GM23338 (cell line): ENCODE results near the gene SEZ6. TPM values are rescaled to one million over a fixed set of nuclear protein-coding genes. Genes with fewer than 3 reads are reported as not detected.

ENCODE experiments used
- ATAC-seq: fragments of 200-7000 bp; cut with Tn5 transposase; 3 replicates; pipeline ENCODE4 v1.9.1; 2020
- DNase-seq: peaks from one replicate; pipeline ENCODE4 v3.0.0-alpha.2; 2015; ENCODE audit warnings: low spot score
- H2AFZ ChIP-seq: fragments of 200-600 bp; sonication (generic); 2 replicates; pipeline ENCODE4 v1.8.0; 2016; ENCODE audit warnings: antibody characterized with exemption, mild to moderate bottlenecking, moderate library complexity
- H3F3A ChIP-seq: fragments of 200-600 bp; sonication (generic); replicated peaks from 2 replicates; pipeline ENCODE4 v1.8.0; 2017; ENCODE audit warnings: antibody characterized with exemption, mixed run types, low read depth
- H3K27ac ChIP-seq: fragments of 200-600 bp; sonication (generic); 2 replicates; pipeline ENCODE4 v1.6.1; 2016; ENCODE audit warnings: low read depth
- H3K27me3 ChIP-seq: fragments of 200-600 bp; sonication (generic); 2 replicates; pipeline ENCODE4 v1.8.0; 2016; ENCODE audit warnings: mild to moderate bottlenecking, mixed run types, moderate library complexity; ENCODE audit not compliant: insufficient read depth
- H3K36me3 ChIP-seq: fragments of 200-600 bp; sonication (generic); 2 replicates; pipeline ENCODE4 v1.8.0; 2016; ENCODE audit warnings: mild to moderate bottlenecking; ENCODE audit not compliant: insufficient read depth
- H3K4me1 ChIP-seq: fragments of 200-600 bp; sonication (generic); 2 replicates; pipeline ENCODE4 v1.8.0; 2016; ENCODE audit warnings: mild to moderate bottlenecking, moderate library complexity; ENCODE audit not compliant: insufficient read depth
- H3K4me2 ChIP-seq: fragments of 200-600 bp; sonication (generic); 2 replicates; pipeline ENCODE4 v1.7.1; 2017; ENCODE audit warnings: mixed run types
- H3K4me3 ChIP-seq: fragments of 200-600 bp; sonication (generic); 2 replicates; pipeline ENCODE4 v1.6.1; 2016; ENCODE audit warnings: mixed run types
- H3K79me2 ChIP-seq: fragments of 200-600 bp; sonication (generic); replicated peaks from 2 replicates; pipeline ENCODE4 v1.8.0; 2017; ENCODE audit warnings: mild to moderate bottlenecking; ENCODE audit not compliant: insufficient read depth
- H3K9me2 ChIP-seq: fragments of 200-600 bp; sonication (generic); 2 replicates; pipeline ENCODE4 v1.8.0; 2017; ENCODE audit not compliant: insufficient read depth
- H4K20me1 ChIP-seq: fragments of 200-600 bp; sonication (generic); replicated peaks from 2 replicates; pipeline ENCODE4 v1.8.0; 2017; ENCODE audit warnings: mild to moderate bottlenecking; ENCODE audit not compliant: insufficient read depth
- H3K27ac Mint-ChIP-seq: 2 replicates; pipeline ENCODE4 v1.8.0; 2020; ENCODE audit warnings: inconsistent platforms, mild to moderate bottlenecking, moderate library complexity, mixed read lengths
- H3K27me3 Mint-ChIP-seq: 3 replicates; pipeline ENCODE4 v1.8.0; 2022; ENCODE audit warnings: low read depth, mild to moderate bottlenecking, moderate library complexity, mixed read lengths, inconsistent platforms; ENCODE audit not compliant: insufficient read depth, poor library complexity
- H3K36me3 Mint-ChIP-seq: 3 replicates; pipeline ENCODE4 v1.8.0; 2021; ENCODE audit warnings: low read depth, mild to moderate bottlenecking, inconsistent platforms, moderate library complexity, mixed read lengths
- H3K4me1 Mint-ChIP-seq: 3 replicates; pipeline ENCODE4 v1.8.0; 2020; ENCODE audit warnings: mild to moderate bottlenecking, inconsistent platforms, mixed read lengths
- H3K4me3 Mint-ChIP-seq: 3 replicates; pipeline ENCODE4 v1.8.0; 2021; ENCODE audit warnings: moderate library complexity, mild to moderate bottlenecking, inconsistent platforms, mixed read lengths
- H3K9me3 Mint-ChIP-seq: 3 replicates; pipeline ENCODE4 v1.8.0; 2020; ENCODE audit warnings: moderate library complexity, mild to moderate bottlenecking, inconsistent platforms, mixed read lengths
- CREB1 ChIP-seq: fragments of 250-450 bp; sonication (Bioruptor Pico); IDR thresholded peaks from 2 replicates; pipeline ENCODE4 v1.5.0; 2020; ENCODE audit warnings: low read depth, mild to moderate bottlenecking, moderate library complexity
- EZH2 ChIP-seq: fragments of 200-600 bp; sonication (generic); IDR thresholded peaks from one replicate; pipeline ENCODE4 v1.8.0; 2017; ENCODE audit warnings: antibody characterized with exemption, mild to moderate bottlenecking, low read depth; ENCODE audit not compliant: unreplicated experiment
- JUNB ChIP-seq: IDR thresholded peaks from one replicate; pipeline ENCODE4 v1.6.1; 2016; ENCODE audit warnings: antibody characterized with exemption; ENCODE audit not compliant: unreplicated experiment
- NANOG ChIP-seq: IDR thresholded peaks from 2 replicates; pipeline ENCODE4 v1.6.1; 2016; ENCODE audit warnings: antibody characterized with exemption, borderline replicate concordance
- POLR2AphosphoS5 ChIP-seq: IDR thresholded peaks from 2 replicates; pipeline ENCODE4 v1.6.1; 2016; ENCODE audit warnings: antibody characterized with exemption, low read depth
- STAT1 ChIP-seq: IDR thresholded peaks from one replicate; pipeline ENCODE4 v1.6.1; 2016; ENCODE audit warnings: antibody characterized with exemption; ENCODE audit not compliant: unreplicated experiment
- ZNF114 ChIP-seq: fragments of 250-450 bp; sonication (Bioruptor Pico); IDR thresholded peaks from 2 replicates; pipeline ENCODE4 v1.5.0; 2020; ENCODE audit warnings: mild to moderate bottlenecking, moderate library complexity
- ZNF331 ChIP-seq: fragments of 250-450 bp; sonication (Bioruptor Pico); IDR thresholded peaks from 2 replicates; pipeline ENCODE4 v1.5.0; 2020; ENCODE audit warnings: low read depth, mild to moderate bottlenecking, moderate library complexity
- polyA plus RNA-seq: library from polyadenylated mRNA; unstranded; fragments of >200 nt; fragmentation: Nextera tagmentation; extraction: Ambion mirVana; gene quantifications from 2 replicates; pipeline ENCODE4 v1.2.1, GENCODE V29; 2016
- total RNA-seq: library from RNA; depleted of rRNA; stranded (reverse); fragments of >200 nt; shearing (Covaris generic); gene quantifications from 2 replicates; pipeline ENCODE4 v1.2.3, GENCODE V29; 2014
- TF ChIP-seq, protein P1 (sequence below): IDR thresholded peaks from 2 replicates; pipeline ENCODE4 v1.6.1; 2016; ENCODE audit warnings: antibody characterized with exemption
- TF ChIP-seq, protein P2 (sequence below), 2 experiments: fragments of 200-600 bp in 1 of 2; sonication (generic) in 1 of 2; conservative IDR thresholded peaks; 2 replicates each; pipeline versions ENCODE4 v1.5.1 to v1.6.1; 2016 to 2017; ENCODE audit warnings: antibody characterized with exemption in 2 of 2, low read depth in 2 of 2, mild to moderate bottlenecking in 2 of 2, moderate library complexity in 1 of 2
- TF ChIP-seq, protein P3 (sequence below): IDR thresholded peaks from one replicate; pipeline ENCODE4 v1.6.1; 2018; ENCODE audit warnings: antibody characterized with exemption; ENCODE audit not compliant: unreplicated experiment

Gene SEZ6
- total and polyA plus RNA-seq, 2 experiments from 2014 or later = 1.0 to 6.5 TPM

DNA sequence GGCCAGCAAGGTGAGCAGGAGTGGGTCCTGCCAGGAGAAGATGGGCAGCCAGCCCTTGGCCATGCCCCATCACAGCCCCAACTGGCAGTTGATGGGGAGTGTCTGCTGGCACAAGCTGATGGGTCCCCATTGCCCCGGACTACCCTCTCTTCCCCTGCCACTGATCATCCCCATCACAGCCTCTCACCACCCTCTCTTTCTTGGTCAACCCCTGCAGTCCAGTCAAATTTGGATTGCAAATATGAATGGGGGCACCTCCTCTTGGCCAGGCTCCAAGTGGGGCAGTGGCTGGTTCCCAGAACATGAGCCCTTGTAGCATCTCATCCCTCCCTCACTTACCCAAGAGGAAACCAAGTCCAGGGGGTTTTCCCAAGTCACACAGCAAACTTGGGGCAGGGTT, 17.4 kb downstream of the SEZ6 start:
- Mint-ChIP-seq H3K27me3 (peaks cover 7% of the 10 kb centered on the region), H3K4me3 (no peak overlapping the region), H3K27ac (no peak overlapping the region), H3K36me3 (no peaks in the 10 kb centered on the region; the same call in 2 of the 3 replicates), H3K9me3 (peaks cover 2% of the 10 kb centered on the region; the same call in 1 of the 3 replicates), H3K4me1 (peaks cover 27% of the 10 kb centered on the region)
- Histone ChIP-seq H3K4me2 (no peak overlapping the region), H3K4me1 (peaks cover 19% of the 10 kb centered on the region), H3K27me3 (no peaks in the 10 kb centered on the region), H3K36me3 (no peaks in the 10 kb centered on the region), H3F3A (peaks cover 5% of the 10 kb centered on the region; the same call in 1 of the 2 replicates), H3K9me2 (no peaks in the 10 kb centered on the region), H3K27ac (no peak overlapping the region), H3K79me2 (no peaks in the 10 kb centered on the region), H2AFZ (no peak overlapping the region), H3K4me3 (no peak overlapping the region), H4K20me1 (no peaks in the 10 kb centered on the region)
- TF ChIP-seq STAT1 (no peak), ZNF114 (CRISPR knock-in tag) (no peak), NANOG (no peak), JUNB (no peak), ZNF331 (CRISPR knock-in tag) (no peak), POLR2AphosphoS5 (no peak), EZH2 (no peak), CREB1 (no peak)
- TF ChIP-seq, protein P1, sequence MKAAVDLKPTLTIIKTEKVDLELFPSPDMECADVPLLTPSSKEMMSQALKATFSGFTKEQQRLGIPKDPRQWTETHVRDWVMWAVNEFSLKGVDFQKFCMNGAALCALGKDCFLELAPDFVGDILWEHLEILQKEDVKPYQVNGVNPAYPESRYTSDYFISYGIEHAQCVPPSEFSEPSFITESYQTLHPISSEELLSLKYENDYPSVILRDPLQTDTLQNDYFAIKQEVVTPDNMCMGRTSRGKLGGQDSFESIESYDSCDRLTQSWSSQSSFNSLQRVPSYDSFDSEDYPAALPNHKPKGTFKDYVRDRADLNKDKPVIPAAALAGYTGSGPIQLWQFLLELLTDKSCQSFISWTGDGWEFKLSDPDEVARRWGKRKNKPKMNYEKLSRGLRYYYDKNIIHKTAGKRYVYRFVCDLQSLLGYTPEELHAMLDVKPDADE = no peak
- TF ChIP-seq, protein P2, sequence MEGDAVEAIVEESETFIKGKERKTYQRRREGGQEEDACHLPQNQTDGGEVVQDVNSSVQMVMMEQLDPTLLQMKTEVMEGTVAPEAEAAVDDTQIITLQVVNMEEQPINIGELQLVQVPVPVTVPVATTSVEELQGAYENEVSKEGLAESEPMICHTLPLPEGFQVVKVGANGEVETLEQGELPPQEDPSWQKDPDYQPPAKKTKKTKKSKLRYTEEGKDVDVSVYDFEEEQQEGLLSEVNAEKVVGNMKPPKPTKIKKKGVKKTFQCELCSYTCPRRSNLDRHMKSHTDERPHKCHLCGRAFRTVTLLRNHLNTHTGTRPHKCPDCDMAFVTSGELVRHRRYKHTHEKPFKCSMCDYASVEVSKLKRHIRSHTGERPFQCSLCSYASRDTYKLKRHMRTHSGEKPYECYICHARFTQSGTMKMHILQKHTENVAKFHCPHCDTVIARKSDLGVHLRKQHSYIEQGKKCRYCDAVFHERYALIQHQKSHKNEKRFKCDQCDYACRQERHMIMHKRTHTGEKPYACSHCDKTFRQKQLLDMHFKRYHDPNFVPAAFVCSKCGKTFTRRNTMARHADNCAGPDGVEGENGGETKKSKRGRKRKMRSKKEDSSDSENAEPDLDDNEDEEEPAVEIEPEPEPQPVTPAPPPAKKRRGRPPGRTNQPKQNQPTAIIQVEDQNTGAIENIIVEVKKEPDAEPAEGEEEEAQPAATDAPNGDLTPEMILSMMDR (conservative IDR thresholded peaks at IDR 0.05; ENCODE audit: low read depth in 2 of 2) = no peak
- TF ChIP-seq, protein P3, sequence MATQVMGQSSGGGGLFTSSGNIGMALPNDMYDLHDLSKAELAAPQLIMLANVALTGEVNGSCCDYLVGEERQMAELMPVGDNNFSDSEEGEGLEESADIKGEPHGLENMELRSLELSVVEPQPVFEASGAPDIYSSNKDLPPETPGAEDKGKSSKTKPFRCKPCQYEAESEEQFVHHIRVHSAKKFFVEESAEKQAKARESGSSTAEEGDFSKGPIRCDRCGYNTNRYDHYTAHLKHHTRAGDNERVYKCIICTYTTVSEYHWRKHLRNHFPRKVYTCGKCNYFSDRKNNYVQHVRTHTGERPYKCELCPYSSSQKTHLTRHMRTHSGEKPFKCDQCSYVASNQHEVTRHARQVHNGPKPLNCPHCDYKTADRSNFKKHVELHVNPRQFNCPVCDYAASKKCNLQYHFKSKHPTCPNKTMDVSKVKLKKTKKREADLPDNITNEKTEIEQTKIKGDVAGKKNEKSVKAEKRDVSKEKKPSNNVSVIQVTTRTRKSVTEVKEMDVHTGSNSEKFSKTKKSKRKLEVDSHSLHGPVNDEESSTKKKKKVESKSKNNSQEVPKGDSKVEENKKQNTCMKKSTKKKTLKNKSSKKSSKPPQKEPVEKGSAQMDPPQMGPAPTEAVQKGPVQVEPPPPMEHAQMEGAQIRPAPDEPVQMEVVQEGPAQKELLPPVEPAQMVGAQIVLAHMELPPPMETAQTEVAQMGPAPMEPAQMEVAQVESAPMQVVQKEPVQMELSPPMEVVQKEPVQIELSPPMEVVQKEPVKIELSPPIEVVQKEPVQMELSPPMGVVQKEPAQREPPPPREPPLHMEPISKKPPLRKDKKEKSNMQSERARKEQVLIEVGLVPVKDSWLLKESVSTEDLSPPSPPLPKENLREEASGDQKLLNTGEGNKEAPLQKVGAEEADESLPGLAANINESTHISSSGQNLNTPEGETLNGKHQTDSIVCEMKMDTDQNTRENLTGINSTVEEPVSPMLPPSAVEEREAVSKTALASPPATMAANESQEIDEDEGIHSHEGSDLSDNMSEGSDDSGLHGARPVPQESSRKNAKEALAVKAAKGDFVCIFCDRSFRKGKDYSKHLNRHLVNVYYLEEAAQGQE = no peak
- DNase-seq (no peak), ATAC-seq (no peak)
